ENCODE data around the gene GSTM5. TPM values are rescaled to one million over a fixed set of nuclear protein-coding genes. Genes with fewer than 3 reads are reported as not detected.
"Not testable (repeated sequence)": the region's sequence is repeated elsewhere in the genome, so short reads cannot be mapped to it uniquely, and the experiment has no call there.

GSTM5 gene
- total and polyA plus RNA-seq, 5 donors, result 5.3 to 13.7 (median 7.8) TPM

DNA sequence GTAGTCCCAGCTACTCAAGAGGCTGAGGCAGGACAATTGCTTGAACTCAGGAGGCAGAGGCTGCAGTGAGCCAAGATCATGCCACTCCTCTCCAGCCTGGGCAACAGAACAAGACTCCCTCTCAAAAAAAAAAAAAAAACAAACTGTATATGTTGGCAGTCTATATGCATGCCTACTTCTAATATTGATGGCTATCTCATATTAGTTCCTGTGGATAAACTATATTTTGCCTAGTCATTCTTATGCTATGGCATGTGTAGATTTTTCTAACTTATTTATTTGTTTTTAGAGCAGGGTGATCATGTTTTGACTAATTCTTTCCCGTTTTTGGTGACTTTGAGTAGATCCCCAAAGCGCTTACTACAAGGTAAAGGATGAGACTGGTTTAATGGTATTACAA is 33.4 kb upstream of the GSTM5 start:
- H3K27me3 ChIP-seq (ENCODE audit: control insufficient read depth, insufficient read depth); H3K4me3 ChIP-seq (ENCODE audit: low read length); ATAC-seq; H3K9me3 ChIP-seq (ENCODE audit: control insufficient read depth, low read length); intact Hi-C loops (cut with DNase I); H3K27ac ChIP-seq (ENCODE audit: low read length); DNase-seq; H3K4me1 ChIP-seq (ENCODE audit: control insufficient read depth, insufficient read depth, low read length): not testable (repeated sequence)
- 87% methylated on average over 2 of the region's 2 CpGs for WGBS

DNA sequence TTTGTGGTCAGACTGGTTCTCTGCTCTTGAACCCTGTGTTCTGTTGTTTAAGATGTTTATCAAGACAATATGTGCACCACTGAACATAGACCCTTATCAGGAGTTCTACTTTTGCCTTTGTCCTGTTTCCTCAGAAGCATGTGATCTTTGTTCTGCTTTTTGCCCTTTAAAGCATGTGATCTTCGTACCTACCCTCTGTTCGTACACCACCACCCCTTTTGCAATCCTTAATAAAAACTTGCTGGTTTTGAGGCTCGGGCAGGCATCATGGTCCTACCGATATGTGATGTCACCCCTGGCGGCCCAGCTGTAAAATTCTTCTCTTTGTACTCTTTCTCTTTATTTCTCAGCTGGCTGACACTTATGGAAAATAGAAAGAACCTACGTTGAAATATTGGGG is 27.3 kb upstream of the GSTM5 start:
- ATAC-seq; intact Hi-C loops (cut with DNase I): not testable (repeated sequence)
- WGBS, result 88% methylated on average over 6 of the region's 6 CpGs

DNA sequence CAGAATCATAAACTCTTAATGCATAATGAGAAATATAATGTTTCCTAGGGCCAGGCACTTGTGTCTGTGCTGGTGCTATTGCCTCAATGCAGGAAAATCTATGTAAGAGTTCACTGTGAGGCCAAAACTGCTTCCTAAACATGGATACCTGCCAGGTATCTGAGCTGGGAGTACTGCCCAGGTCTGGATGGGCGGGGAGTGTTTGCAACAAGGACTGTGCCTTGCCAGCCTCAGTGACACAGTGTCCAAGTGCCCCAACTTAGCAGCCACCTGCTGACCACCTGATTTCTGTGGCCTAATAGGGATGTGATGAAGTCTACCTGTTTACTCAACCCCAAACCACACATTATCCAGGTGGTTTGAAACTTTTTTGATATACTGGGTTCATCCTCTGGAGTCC is 26.7 kb upstream of the GSTM5 start:
- H3K27me3 ChIP-seq (ENCODE audit: control insufficient read depth, insufficient read depth); H3K27ac ChIP-seq (ENCODE audit: low read length); H3K4me1 ChIP-seq (ENCODE audit: control insufficient read depth, insufficient read depth, low read length); ATAC-seq; H3K9me3 ChIP-seq (ENCODE audit: control insufficient read depth, low read length); intact Hi-C loops (cut with DNase I); H3K4me3 ChIP-seq (ENCODE audit: low read length); DNase-seq: not testable (repeated sequence)
- 100% methylated on average over 1 of the region's 1 CpG for WGBS

More for the DNA sequence above, 27.3 kb upstream of the GSTM5 start:
- H3K4me1 ChIP-seq (ENCODE audit: control insufficient read depth, insufficient read depth, low read length); H3K27ac ChIP-seq (ENCODE audit: low read length); H3K9me3 ChIP-seq (ENCODE audit: control insufficient read depth, low read length); H3K27me3 ChIP-seq (ENCODE audit: control insufficient read depth, insufficient read depth); H3K4me3 ChIP-seq (ENCODE audit: low read length); DNase-seq: not testable (repeated sequence)

DNA sequence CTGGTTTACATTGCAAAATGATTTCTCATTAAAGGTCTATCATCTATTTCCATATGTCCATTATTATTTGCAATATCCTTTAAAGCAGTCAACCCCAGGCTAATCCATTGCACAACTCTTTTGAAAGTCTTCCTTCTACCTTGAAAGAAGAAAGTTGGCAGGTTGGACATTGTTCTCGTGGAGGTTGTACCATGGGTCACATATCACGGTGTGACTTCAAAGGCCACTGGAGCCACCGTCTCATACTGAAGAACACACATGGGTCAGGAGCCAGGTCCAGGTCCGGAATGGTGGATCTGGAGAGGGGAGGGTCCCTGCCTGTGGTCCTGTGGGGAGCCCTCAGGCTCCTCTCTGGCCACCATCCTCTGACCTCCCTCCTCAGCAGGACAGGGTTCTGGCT is 26.2 kb upstream of the GSTM5 start:
- intact Hi-C loops (cut with DNase I); H3K9me3 ChIP-seq (ENCODE audit: control insufficient read depth, low read length): not testable (repeated sequence)

DNA sequence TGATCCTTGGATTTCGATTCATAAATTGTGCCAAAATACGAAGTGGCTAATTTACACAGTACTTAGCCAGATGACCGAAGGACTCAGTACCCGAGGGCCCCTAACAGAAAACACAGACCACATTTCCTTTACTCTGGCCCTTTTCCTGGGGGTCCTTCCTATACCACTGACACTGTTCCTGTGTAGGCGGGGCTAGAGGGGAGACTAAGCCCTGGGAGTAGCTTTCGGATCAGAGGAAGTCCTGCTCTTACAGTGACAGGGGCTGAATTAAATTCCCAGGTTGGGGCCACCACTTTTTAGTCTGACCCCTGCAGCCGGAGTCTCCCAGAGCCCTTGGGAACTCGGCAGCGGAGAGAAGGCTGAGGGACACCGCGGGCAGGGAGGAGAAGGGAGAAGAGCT is 24.9 kb upstream of the GSTM5 start:
- H3K27me3 ChIP-seq (ENCODE audit: control insufficient read depth, insufficient read depth); H3K4me1 ChIP-seq (ENCODE audit: control insufficient read depth, insufficient read depth, low read length); intact Hi-C loops (cut with DNase I); ATAC-seq; H3K9me3 ChIP-seq (ENCODE audit: control insufficient read depth, low read length); DNase-seq: not testable (repeated sequence)
- Histone ChIP-seq H3K27ac (ENCODE audit: low read length) (peak overlapping the region; percentile 95), H3K4me3 (ENCODE audit: low read length) (peak overlapping the region; percentile 64)
- 19% methylated on average over 11 of the region's 11 CpGs for WGBS

More for the DNA sequence above, 26.2 kb upstream of the GSTM5 start:
- H3K27me3 ChIP-seq (ENCODE audit: control insufficient read depth, insufficient read depth); DNase-seq; ATAC-seq; H3K4me3 ChIP-seq (ENCODE audit: low read length); H3K4me1 ChIP-seq (ENCODE audit: control insufficient read depth, insufficient read depth, low read length); H3K27ac ChIP-seq (ENCODE audit: low read length): not testable (repeated sequence)
- WGBS, result 90% methylated on average over 4 of the region's 4 CpGs

DNA sequence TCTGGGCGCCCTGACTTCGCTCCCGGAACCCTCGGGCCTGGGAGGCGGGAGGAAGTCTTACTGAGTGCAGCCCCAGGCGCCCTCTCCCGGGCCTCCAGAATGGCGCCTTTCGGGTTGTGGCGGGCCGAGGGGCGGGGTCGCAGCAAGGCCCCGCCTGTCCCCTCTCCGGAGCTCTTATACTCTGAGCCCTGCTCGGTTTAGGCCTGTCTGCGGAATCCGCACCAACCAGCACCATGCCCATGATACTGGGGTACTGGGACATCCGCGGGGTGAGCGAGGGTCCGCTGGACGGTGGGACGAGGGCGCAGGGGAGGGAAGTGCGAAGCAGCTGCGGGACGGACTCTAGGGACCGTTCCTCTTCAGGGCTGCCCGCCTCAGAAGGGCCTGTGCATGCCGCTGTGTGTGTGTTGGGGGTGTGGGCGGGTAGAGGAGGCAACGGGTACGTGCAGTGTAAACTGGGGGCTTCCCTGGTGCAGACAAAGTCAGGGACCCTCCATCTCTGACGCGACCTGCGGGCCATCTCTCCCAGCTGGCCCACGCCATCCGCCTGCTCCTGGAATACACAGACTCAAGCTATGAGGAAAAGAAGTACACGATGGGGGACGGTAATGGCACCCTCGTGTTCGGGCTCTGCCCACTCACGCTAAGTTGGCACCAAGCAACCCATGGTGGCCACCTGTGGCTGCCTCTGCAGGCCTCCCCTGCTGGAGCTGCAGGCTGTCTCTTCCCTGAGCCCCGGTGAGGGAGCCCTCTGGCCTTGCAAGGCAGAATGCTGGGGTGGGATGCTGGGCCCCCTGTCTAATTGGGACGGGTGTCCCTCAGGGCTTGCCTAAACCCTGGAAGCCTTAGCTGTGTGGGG is 24.2 kb upstream of the GSTM5 start, which contains the start of gene GSTM1:
GSTM1 (plus strand) TSS at position 177 of the 859 bp plus-strand sequence; CDS start at position 234, 57 bp downstream.
- Histone ChIP-seq H3K27ac (ENCODE audit: low read length) (peak within 1 kb of the TSS; percentile 95), H3K4me3 (ENCODE audit: low read length) (peak within 1 kb of the TSS; percentile 64), H3K9me3 (ENCODE audit: control insufficient read depth, low read length) (no peaks in the 10 kb centered on the region), H3K4me1 (ENCODE audit: control insufficient read depth, insufficient read depth, low read length) (peaks cover 2% of the 10 kb centered on the region), H3K27me3 (ENCODE audit: control insufficient read depth, insufficient read depth) (no peaks in the 10 kb centered on the region)
- intact Hi-C loops (cut with DNase I), result no loop called here
- 2% methylated on average over 46 of the region's 46 CpGs for WGBS
- DNase-seq, result no peak
- no peak for ATAC-seq

DNA sequence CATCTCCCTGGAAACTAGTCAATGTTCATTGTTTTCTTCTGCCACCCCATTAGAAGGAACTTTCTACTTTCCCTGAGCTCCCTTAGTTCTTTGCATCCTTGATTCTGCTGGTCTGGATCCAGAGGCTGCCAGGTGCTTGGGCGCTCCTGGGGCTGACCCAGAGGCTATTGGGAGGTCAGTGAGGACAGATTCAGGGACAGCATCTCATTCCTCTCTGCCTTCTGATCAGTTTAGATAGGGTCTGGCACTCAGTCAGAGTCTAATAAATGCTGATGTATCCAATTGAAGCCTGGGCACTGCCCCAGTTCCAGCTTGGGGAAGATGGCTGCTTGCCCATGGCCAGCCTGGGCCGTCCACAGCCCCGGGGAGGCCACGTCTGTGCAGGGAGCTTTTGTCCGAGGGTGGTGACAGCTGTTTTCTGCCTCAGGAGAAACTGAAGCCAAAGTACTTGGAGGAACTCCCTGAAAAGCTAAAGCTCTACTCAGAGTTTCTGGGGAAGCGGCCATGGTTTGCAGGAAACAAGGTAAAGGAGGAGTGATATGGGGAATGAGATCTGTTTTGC is 22.1 kb upstream of the GSTM5 start:
- DNase-seq, result no peak
- no peak overlapping the region for H3K27ac ChIP-seq (ENCODE audit: low read length)
- intact Hi-C loops (cut with DNase I), result no loop called here

DNA sequence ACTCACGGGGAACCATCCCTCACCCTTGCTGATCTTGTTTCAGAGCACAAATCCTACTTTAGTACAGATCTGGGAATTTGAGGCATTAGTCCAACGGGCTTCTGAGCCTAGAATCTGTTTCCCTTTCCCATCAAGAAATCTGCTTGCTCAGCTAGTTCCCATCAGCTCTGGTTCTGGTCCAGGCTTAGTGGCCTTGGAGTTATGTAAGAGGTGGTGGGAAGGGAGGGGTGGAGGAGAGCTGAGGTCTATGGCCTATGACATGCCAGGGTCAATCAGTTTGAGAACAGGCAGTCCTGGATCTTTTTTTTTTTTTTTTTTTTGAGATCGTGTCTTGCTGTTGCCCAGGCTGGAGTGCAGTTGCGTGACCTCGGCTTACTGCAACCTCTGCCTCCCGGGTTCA is 20.3 kb upstream of the GSTM5 start:
- no peaks in the 10 kb centered on the region for H3K9me3 ChIP-seq (ENCODE audit: control insufficient read depth, low read length)
- peaks cover 2% of the 10 kb centered on the region for H3K4me1 ChIP-seq (ENCODE audit: control insufficient read depth, insufficient read depth, low read length)
- H3K27me3 ChIP-seq (ENCODE audit: control insufficient read depth, insufficient read depth), result no peaks in the 10 kb centered on the region
- no peak overlapping the region for H3K27ac ChIP-seq (ENCODE audit: low read length)
- intact Hi-C loops (cut with DNase I), result no loop called here
- WGBS, result 51% methylated on average over 6 of the region's 6 CpGs
- no peak overlapping the region for H3K4me3 ChIP-seq (ENCODE audit: low read length)
- DNase-seq (no peak), ATAC-seq (no peak)

More for the DNA sequence above, 22.1 kb upstream of the GSTM5 start:
- Histone ChIP-seq H3K27me3 (ENCODE audit: control insufficient read depth, insufficient read depth) (no peaks in the 10 kb centered on the region), H3K4me3 (ENCODE audit: low read length) (no peak overlapping the region), H3K4me1 (ENCODE audit: control insufficient read depth, insufficient read depth, low read length) (peaks cover 2% of the 10 kb centered on the region), H3K9me3 (ENCODE audit: control insufficient read depth, low read length) (no peaks in the 10 kb centered on the region)
- 51% methylated on average over 6 of the region's 6 CpGs for WGBS
- no peak for ATAC-seq

DNA sequence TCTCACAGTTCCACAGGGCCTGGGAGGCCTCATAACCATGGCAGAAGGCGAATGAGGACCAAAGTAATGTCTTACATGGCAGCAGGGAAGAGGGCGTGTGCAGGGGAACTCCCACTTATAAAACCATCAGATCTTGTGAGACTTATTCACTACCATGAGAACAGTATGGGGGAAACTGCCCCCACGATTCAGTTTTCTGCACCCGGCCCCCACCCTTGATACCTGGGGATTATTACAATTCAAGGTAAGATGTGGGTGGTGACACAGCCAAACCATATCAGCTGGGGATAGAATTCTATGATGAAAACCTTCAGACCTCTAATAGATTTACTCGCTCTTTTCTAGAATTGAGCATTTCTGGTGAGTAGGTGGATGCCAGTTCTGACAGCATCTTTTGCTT is 17.7 kb upstream of the GSTM5 start:
- H3K27ac ChIP-seq (ENCODE audit: low read length); H3K9me3 ChIP-seq (ENCODE audit: control insufficient read depth, low read length); ATAC-seq; intact Hi-C loops (cut with DNase I); H3K4me3 ChIP-seq (ENCODE audit: low read length); DNase-seq; H3K4me1 ChIP-seq (ENCODE audit: control insufficient read depth, insufficient read depth, low read length); H3K27me3 ChIP-seq (ENCODE audit: control insufficient read depth, insufficient read depth): not testable (repeated sequence)
- WGBS, result 89% methylated on average over 5 of the region's 5 CpGs

DNA sequence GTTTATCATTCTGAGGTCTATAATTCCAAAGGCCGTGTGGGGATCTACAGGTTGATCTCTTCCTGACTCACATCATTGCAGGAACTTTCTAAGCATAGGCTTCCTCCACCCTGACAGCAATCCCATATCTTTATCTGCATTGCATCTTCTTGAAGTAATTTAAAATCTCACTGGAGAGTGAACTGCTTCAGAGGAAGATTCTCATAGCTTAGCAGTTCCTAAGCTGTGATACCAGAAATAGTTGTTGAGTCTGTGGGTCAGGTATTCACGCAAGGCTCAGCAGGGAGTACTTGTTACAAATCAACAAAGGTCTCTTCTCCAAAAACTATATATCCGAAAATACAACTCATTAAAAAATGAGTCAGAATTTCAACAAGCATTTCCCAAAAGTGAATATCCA is 16.9 kb upstream of the GSTM5 start:
- intact Hi-C loops (cut with DNase I); H3K27me3 ChIP-seq (ENCODE audit: control insufficient read depth, insufficient read depth); H3K9me3 ChIP-seq (ENCODE audit: control insufficient read depth, low read length); ATAC-seq; H3K27ac ChIP-seq (ENCODE audit: low read length); H3K4me1 ChIP-seq (ENCODE audit: control insufficient read depth, insufficient read depth, low read length); DNase-seq; H3K4me3 ChIP-seq (ENCODE audit: low read length): not testable (repeated sequence)
- 91% methylated on average over 3 of the region's 3 CpGs for WGBS

DNA sequence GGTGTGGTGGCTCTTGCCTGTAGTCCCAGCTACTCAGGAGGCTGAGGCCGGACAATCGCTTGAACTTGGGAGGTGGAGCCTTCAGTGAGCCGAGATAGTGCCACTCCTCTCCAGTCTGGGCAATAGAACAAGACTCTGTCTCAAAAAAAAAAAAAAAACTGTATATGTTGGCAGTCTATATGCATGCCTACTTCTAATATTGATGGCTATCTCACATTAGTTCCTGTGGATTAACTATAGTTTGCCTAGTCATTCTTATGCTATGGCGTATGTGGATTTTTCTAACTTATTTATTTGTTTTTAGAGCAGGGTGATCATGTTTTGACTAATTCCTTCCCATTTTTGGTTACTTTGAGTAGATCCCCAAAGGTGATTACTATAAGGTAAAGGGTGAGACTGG is 15.0 kb upstream of the GSTM5 start:
- Histone ChIP-seq H3K4me3 (ENCODE audit: low read length) (no peak overlapping the region), H3K27ac (ENCODE audit: low read length) (no peak overlapping the region), H3K9me3 (ENCODE audit: control insufficient read depth, low read length) (no peaks in the 10 kb centered on the region), H3K27me3 (ENCODE audit: control insufficient read depth, insufficient read depth) (no peaks in the 10 kb centered on the region), H3K4me1 (ENCODE audit: control insufficient read depth, insufficient read depth, low read length) (no peaks in the 10 kb centered on the region)
- 89% methylated on average over 4 of the region's 4 CpGs for WGBS
- no peak for DNase-seq
- intact Hi-C loops (cut with DNase I), result no loop called here
- no peak for ATAC-seq
